GM19240 (cell line): ENCODE results near the gene TDRD7.
A peak's percentile ranks its signal among the peaks of the same experiment; 100 is the strongest.

Experiments
- DNase-seq: peaks from one replicate; pipeline ENCODE4 v3.0.0; 2011; ENCODE audit warnings: low spot score; ENCODE audit not compliant: insufficient read length

The TDRD7 gene

GRCh38 chr9:97411789-97412625 is at the start of gene TDRD7:
Gene TDRD7 (plus strand): TSS chr9:97412096. CDS start chr9:97428466, 16,370 bp downstream.
- DNase-seq: peak; percentile 66

GRCh38 chr9:97362777-97363545 is 48.9 kb upstream of the TDRD7 start:
- DNase-seq: no peak

GRCh38 chr9:97363661-97364299 is 48.1 kb upstream of the TDRD7 start:
- no peak for DNase-seq

GRCh38 chr9:97364769-97365490 is 47.0 kb upstream of the TDRD7 start:
- no peak for DNase-seq

- no peak for DNase-seq
Observed at GRCh38 chr9:97365634-97366033, 46.3 kb upstream of the TDRD7 start.

GRCh38 chr9:97366476-97366875 is 45.4 kb upstream of the TDRD7 start:
- DNase-seq: no peak

GRCh38 chr9:97366889-97367288 is 45.0 kb upstream of the TDRD7 start:
- no peak for DNase-seq

- DNase-seq: no peak
Observed at GRCh38 chr9:97367729-97368128, 44.2 kb upstream of the TDRD7 start.

GRCh38 chr9:97368964-97369363 is 42.9 kb upstream of the TDRD7 start:
- no peak for DNase-seq

GRCh38 chr9:97372580-97372979 is 39.3 kb upstream of the TDRD7 start:
- DNase-seq: no peak

- DNase-seq: no peak
Observed at GRCh38 chr9:97373331-97373730, 38.6 kb upstream of the TDRD7 start.

GRCh38 chr9:97374811-97375210 is 37.1 kb upstream of the TDRD7 start:
- no peak for DNase-seq

- no peak for DNase-seq
Observed at GRCh38 chr9:97376902-97377301, 35.0 kb upstream of the TDRD7 start.

- no peak for DNase-seq
Observed at GRCh38 chr9:97382099-97382718, 29.7 kb upstream of the TDRD7 start.

GRCh38 chr9:97384406-97385262 is 27.3 kb upstream of the TDRD7 start:
- DNase-seq: no peak

- no peak for DNase-seq
Observed at GRCh38 chr9:97385626-97386264, 26.2 kb upstream of the TDRD7 start.

GRCh38 chr9:97386265-97386633 is 25.6 kb upstream of the TDRD7 start:
- DNase-seq: no peak

- DNase-seq: peak; percentile 26
Observed at GRCh38 chr9:97386733-97387503, 25.0 kb upstream of the TDRD7 start.

- no peak for DNase-seq
Observed at GRCh38 chr9:97387504-97387886, 24.4 kb upstream of the TDRD7 start.
